GM10266 (cell line): ENCODE results near the gene TAF4B.
"Not testable (repeated sequence)": the region's sequence is repeated elsewhere in the genome, so short reads cannot be mapped to it uniquely, and the experiment has no call there.

Experiments
- DNase-seq: peaks from one replicate; pipeline ENCODE4 v3.0.0; 2012; ENCODE audit errors: extremely low spot score
- CTCF ChIP-seq: IDR thresholded peaks from 2 replicates; pipeline ENCODE4 v1.5.1; 2012; ENCODE audit warnings: mild to moderate bottlenecking, low read depth; ENCODE audit not compliant: control insufficient read depth, insufficient read depth; ENCODE audit errors: missing control alignments

Gene TAF4B

GRCh38 chr18:26425148-26425531, 198.9 kb downstream of the TAF4B start:
- TF ChIP-seq CTCF, result no peak
- no peak for DNase-seq

GRCh38 chr18:26429535-26430226, 203.4 kb downstream of the TAF4B start:
- TF ChIP-seq CTCF, result no peak
- DNase-seq, result no peak

- TF ChIP-seq CTCF, result no peak
- no peak for DNase-seq
Measured at GRCh38 chr18:26432651-26433424, 206.6 kb downstream of the TAF4B start.

GRCh38 chr18:26434887-26435286, 208.6 kb downstream of the TAF4B start:
- DNase-seq, result no peak
- TF ChIP-seq CTCF, result no peak

GRCh38 chr18:26435415-26436095, 209.3 kb downstream of the TAF4B start:
- no peak for DNase-seq
- no peak for TF ChIP-seq CTCF

- no peak for DNase-seq
- no peak for TF ChIP-seq CTCF
Measured at GRCh38 chr18:26436176-26437051, 210.2 kb downstream of the TAF4B start.

- not testable (repeated sequence) for DNase-seq
Measured at GRCh38 chr18:26437634-26438033, 211.4 kb downstream of the TAF4B start.
